Stimulated activated memory B cell treated with anti-CD40 and anti-IgM and Interleukin-4, amounts not matched to agents 10 μg/mL and 1 μg/mL and 100 μg/mL, for 72 hours (primary cell): ENCODE results near the gene CRTC1.
"Not testable (repeated sequence)": the region's sequence is repeated elsewhere in the genome, so short reads cannot be mapped to it uniquely, and the experiment has no call there.

Experiments
- ATAC-seq: fragments of 150-1000 bp; cut with Tn5 transposase; 2 replicates; pipeline ENCODE4 v1.10.0; 2021
- H3K27ac Mint-ChIP-seq: one replicate; pipeline ENCODE4 v1.8.0; 2022; ENCODE audit warnings: mild to moderate bottlenecking, mixed read lengths
- H3K27me3 Mint-ChIP-seq: one replicate; pipeline ENCODE4 v1.8.0; 2022; ENCODE audit warnings: mixed read lengths
- H3K36me3 Mint-ChIP-seq: one replicate; pipeline ENCODE4 v1.8.0; 2022; ENCODE audit warnings: mixed read lengths
- H3K4me1 Mint-ChIP-seq: one replicate; pipeline ENCODE4 v1.8.0; 2022; ENCODE audit warnings: mixed read lengths
- H3K4me3 Mint-ChIP-seq: one replicate; pipeline ENCODE4 v1.8.0; 2022; ENCODE audit warnings: mild to moderate bottlenecking, moderate library complexity, mixed read lengths
- H3K9me3 Mint-ChIP-seq: one replicate; pipeline ENCODE4 v1.8.0; 2022; ENCODE audit warnings: mixed read lengths

CRTC1 gene

DNA sequence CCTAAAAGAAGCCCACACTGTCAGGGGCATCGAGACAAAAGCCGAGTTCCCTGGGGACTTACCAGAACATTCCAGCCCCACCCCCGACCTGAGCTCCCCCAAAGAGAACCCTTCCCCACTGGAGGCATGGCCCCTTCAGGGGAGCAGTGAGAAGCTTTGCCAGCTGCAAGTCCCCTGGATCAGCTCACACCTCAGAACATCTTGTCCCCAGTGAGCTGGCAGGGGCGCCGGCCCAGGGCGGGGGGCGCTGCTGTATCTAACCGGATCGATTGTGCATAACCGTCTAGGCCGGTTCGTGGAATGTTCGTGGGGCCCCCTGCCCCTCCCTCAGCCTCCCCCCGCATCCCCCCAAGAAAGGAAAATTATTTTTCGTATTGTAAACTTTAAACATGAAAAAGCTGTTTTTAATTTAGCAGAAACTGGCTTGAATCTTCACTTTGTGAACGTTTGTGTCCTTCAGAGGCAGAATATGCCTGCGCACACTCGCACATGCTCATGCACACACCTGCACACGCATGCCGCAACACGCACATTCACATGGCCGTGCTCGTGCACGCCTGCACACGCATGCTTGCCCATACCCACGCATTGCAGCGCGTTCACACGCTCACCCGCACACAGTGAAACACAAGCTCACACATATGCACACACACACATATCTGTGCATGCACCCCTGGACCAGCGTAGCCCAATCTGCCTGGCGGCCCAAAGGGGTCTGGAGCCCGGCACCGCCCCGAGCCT is 12.0 kb upstream of the CRTC1 start:
- ATAC-seq: no peak
- Mint-ChIP-seq H3K9me3 (no peaks in the 10 kb centered on the region), H3K36me3 (peaks cover 20% of the 10 kb centered on the region), H3K4me3 (no peak overlapping the region), H3K27me3 (no peaks in the 10 kb centered on the region), H3K27ac (no peak overlapping the region), H3K4me1 (no peaks in the 10 kb centered on the region)

DNA sequence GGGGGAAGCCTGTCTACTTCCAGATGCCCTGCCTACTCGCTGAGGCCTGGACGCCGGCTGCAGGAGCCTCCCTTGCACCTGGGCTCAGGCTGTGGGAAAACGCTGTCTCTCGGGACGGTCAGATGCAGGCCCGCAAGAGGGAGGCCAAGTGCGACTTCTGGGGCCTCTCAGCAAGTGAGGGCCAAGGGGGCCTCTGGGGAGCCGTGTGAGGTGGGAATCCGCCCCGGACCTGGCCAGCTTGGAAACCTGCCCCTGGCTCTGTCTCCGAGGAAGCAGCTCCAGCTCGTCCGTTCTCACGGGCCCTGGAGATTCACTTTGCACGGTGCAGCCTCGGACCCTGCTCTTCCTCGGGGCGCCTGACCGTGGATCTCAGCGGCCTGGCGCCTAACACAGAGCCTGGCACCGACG is 11.4 kb upstream of the CRTC1 start:
- no peak for ATAC-seq
- no peak overlapping the region for H3K27ac Mint-ChIP-seq

DNA sequence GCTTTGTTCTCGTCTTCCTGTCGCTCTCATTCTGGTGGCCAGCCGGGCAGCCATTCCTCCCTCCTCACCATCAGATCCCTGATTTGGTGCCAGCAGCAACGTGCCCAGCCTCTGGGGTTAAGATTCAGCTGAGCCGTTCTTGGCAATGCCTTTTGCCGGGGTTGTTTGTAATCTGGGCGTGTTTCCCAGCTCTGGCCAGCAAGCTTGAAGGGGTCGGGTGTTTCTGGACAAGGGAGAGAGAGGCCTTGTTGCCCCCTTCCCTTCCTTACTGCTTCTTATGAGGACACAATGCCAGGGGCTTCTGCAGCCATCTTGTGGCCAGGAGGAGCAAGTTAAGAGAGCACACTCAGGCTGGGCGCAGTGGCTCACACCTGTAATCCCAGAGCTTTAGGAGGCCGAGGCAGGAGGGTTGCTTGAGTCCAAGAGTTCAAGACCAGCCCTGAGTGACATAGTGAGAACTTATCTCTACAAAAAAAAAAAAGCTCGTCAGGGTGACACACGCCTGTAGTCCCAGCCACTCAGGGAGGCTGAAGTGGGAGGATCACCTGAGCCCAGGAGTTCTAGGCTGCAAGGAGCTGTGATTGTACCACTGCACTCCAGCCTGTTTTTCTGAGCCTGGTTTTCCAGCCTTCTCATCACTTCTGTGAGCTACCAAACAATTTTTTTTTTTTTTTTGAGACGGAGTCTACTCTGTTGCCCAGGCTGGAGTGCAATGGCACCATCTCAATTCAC is 10.7 kb upstream of the CRTC1 start:
- no peak overlapping the region for H3K4me3 Mint-ChIP-seq
- H3K9me3 Mint-ChIP-seq: no peaks in the 10 kb centered on the region
- H3K27ac Mint-ChIP-seq: no peak overlapping the region
- ATAC-seq: no peak
- H3K27me3 Mint-ChIP-seq: no peaks in the 10 kb centered on the region
- H3K36me3 Mint-ChIP-seq: peaks cover 15% of the 10 kb centered on the region
- no peaks in the 10 kb centered on the region for H3K4me1 Mint-ChIP-seq

More for the DNA sequence above, 11.4 kb upstream of the CRTC1 start:
- Mint-ChIP-seq H3K36me3 (peaks cover 20% of the 10 kb centered on the region), H3K4me1 (no peaks in the 10 kb centered on the region), H3K9me3 (no peaks in the 10 kb centered on the region), H3K27me3 (no peaks in the 10 kb centered on the region), H3K4me3 (no peak overlapping the region)

DNA sequence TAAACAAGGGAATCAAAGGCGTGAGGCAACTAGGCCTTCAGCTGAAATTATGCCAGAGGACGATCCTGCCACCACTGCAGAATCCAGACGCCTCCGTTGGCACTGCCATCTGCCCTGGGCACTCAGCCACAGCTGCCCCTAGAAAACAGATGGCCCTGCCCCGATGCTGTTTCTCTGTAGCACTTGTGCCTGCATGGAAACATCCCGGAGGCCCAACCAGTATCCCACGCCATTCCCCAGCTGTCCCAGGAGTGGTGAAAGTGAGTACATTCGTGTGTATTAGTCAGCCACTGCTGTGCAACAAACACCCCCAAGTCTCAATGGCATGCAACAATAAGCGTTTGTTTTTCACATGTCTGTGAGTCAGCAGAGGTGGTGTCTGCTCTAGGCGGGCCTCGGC is 8.9 kb upstream of the CRTC1 start:
- no peaks in the 10 kb centered on the region for H3K4me1 Mint-ChIP-seq
- no peak overlapping the region for H3K27ac Mint-ChIP-seq
- no peak for ATAC-seq
- peaks cover 8% of the 10 kb centered on the region for H3K36me3 Mint-ChIP-seq
- H3K4me3 Mint-ChIP-seq: no peak overlapping the region
- no peaks in the 10 kb centered on the region for H3K9me3 Mint-ChIP-seq
- H3K27me3 Mint-ChIP-seq: no peaks in the 10 kb centered on the region

- Mint-ChIP-seq H3K4me1 (no peaks in the 10 kb centered on the region), H3K9me3 (no peaks in the 10 kb centered on the region), H3K27ac (no peak overlapping the region), H3K36me3 (no peaks in the 10 kb centered on the region), H3K27me3 (no peaks in the 10 kb centered on the region), H3K4me3 (no peak overlapping the region)
- no peak for ATAC-seq
These were observed 7.7 kb upstream of the CRTC1 start for GRCh38 chr19:18675779-18676178.

- no peaks in the 10 kb centered on the region for H3K9me3 Mint-ChIP-seq
- no peak for ATAC-seq
- H3K4me1 Mint-ChIP-seq: no peaks in the 10 kb centered on the region
- no peak overlapping the region for H3K27ac Mint-ChIP-seq
- H3K36me3 Mint-ChIP-seq: no peaks in the 10 kb centered on the region
- H3K27me3 Mint-ChIP-seq: no peaks in the 10 kb centered on the region
- no peak overlapping the region for H3K4me3 Mint-ChIP-seq
These were observed 6.8 kb upstream of the CRTC1 start for GRCh38 chr19:18676692-18677091.

DNA sequence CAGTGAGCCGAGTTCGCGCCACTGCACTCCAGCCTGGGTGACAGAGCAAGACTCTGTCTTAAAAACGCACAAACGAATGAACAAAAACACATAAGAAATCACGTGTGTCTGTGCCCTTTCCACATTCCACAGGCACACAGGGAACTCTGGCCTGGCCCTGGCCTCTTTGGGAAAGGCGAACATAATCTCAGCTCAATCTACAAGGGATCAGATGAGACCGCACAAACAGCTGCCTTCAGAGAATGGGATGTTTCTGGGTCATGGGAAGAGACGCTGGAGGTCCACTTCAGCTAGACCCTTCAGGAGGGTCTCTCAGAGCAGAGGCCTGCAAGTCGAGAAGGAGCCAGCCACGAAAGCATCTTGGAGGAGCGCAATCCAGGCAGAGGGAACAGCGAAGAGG is 6.3 kb upstream of the CRTC1 start:
- Mint-ChIP-seq H3K4me3 (no peak overlapping the region), H3K36me3 (no peaks in the 10 kb centered on the region), H3K4me1 (no peaks in the 10 kb centered on the region), H3K27me3 (no peaks in the 10 kb centered on the region), H3K27ac (no peak overlapping the region), H3K9me3 (no peaks in the 10 kb centered on the region)
- ATAC-seq: no peak

DNA sequence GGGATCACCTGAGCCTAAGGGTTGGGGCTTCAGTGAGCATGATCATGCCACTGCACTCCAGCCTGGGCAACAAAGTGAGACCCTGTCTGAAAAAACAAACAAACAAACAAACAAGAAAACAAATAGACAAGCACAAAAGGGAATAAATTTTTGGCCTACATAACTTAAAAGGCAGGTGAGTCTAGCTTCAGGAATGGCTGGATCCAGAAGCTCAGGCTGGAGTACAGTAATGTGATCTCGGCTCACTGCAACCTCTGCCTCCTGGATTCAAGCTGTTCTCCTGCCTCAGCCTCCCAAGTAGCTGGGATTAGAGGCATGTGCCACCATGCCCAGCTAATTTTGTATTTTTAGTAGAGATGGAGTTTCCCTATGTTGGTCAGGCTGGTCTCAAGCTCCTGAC is 3.3 kb upstream of the CRTC1 start:
- H3K4me3 Mint-ChIP-seq, ATAC-seq, H3K27ac Mint-ChIP-seq: not testable (repeated sequence)

GRCh38 chr19:18682807-18683108 is 722 bp upstream of the CRTC1 start:
- peak overlapping the region; percentile 90 for H3K4me3 Mint-ChIP-seq

More for the DNA sequence above, 3.3 kb upstream of the CRTC1 start:
- H3K36me3 Mint-ChIP-seq, H3K9me3 Mint-ChIP-seq, H3K27me3 Mint-ChIP-seq: not testable (repeated sequence)
- H3K4me1 Mint-ChIP-seq: peaks cover 14% of the 10 kb centered on the region

GRCh38 chr19:18683958-18684641 is 620 bp downstream of the CRTC1 start:
- no peaks in the 10 kb centered on the region for H3K27me3 Mint-ChIP-seq
- H3K27ac Mint-ChIP-seq: peak overlapping the region; percentile 86
- peaks cover 6% of the 10 kb centered on the region for H3K36me3 Mint-ChIP-seq
- H3K4me1 Mint-ChIP-seq: peaks cover 36% of the 10 kb centered on the region
- ATAC-seq: peak; percentile 2
- H3K4me3 Mint-ChIP-seq: peak overlapping the region; percentile 75
- H3K9me3 Mint-ChIP-seq: no peaks in the 10 kb centered on the region

More at GRCh38 chr19:18682807-18683108, 722 bp upstream of the CRTC1 start:
- no peaks in the 10 kb centered on the region for H3K27me3 Mint-ChIP-seq
- no peaks in the 10 kb centered on the region for H3K9me3 Mint-ChIP-seq
- peak overlapping the region; percentile 86 for H3K27ac Mint-ChIP-seq
- H3K4me1 Mint-ChIP-seq: peaks cover 29% of the 10 kb centered on the region
- no peak for ATAC-seq
- H3K36me3 Mint-ChIP-seq: peaks cover 1% of the 10 kb centered on the region

DNA sequence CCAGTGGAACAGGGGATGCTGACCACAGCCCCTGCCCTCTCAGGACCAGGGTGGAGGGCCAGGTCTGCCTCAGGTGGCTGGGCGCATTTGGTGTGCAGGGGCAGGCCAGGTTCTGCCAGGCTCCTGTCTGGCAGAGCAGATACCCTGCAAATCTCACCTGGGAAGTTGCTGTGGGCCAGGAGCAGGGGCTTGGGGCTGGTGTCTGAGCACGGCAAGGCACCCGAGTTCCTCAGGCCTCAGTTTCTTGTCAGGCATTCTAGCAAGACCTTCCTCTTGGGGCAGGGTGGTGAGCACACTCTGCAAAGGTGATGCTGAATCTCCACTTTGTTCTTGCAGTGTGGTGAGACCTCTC is 1.1 kb downstream of the CRTC1 start:
- Mint-ChIP-seq H3K9me3 (no peaks in the 10 kb centered on the region), H3K4me3 (peak overlapping the region; percentile 0), H3K27ac (peak overlapping the region; percentile 20), H3K36me3 (peaks cover 6% of the 10 kb centered on the region), H3K27me3 (no peaks in the 10 kb centered on the region), H3K4me1 (peaks cover 38% of the 10 kb centered on the region)
- ATAC-seq: no peak

- H3K9me3 Mint-ChIP-seq: no peaks in the 10 kb centered on the region
- H3K36me3 Mint-ChIP-seq: peaks cover 6% of the 10 kb centered on the region
- H3K27me3 Mint-ChIP-seq: no peaks in the 10 kb centered on the region
- ATAC-seq: no peak
- no peak overlapping the region for H3K4me3 Mint-ChIP-seq
- H3K4me1 Mint-ChIP-seq: peaks cover 42% of the 10 kb centered on the region
- H3K27ac Mint-ChIP-seq: peak overlapping the region; percentile 20
These were observed 2.2 kb downstream of the CRTC1 start for GRCh38 chr19:18685597-18686190.

- ATAC-seq: no peak
- Mint-ChIP-seq H3K36me3 (peaks cover 6% of the 10 kb centered on the region), H3K9me3 (no peaks in the 10 kb centered on the region), H3K4me1 (peaks cover 41% of the 10 kb centered on the region), H3K27ac (no peak overlapping the region), H3K27me3 (no peaks in the 10 kb centered on the region), H3K4me3 (no peak overlapping the region)
These were observed 4.4 kb downstream of the CRTC1 start for GRCh38 chr19:18687740-18688465.

DNA sequence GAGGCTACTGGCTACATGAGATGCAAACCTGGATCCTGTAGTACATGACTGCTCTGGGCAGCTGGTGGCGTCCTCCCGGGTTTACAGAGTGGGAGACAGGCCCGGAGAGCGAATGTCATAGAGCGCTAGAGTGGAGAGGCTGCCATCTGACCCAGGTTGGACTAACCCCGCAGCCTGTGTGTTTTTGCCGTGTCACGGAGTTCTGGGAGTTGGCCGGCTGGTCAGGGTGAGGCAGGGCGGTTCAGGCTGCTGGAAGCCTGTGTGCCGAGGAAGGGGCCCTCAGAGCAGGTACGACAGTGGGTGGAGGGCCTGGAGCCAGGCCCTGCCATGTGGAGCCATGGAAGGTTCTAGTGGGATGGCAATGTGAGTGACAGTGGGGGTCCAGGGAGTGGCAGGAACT is 12.5 kb downstream of the CRTC1 start:
- Mint-ChIP-seq H3K36me3 (no peaks in the 10 kb centered on the region), H3K4me3 (no peak overlapping the region), H3K4me1 (peaks cover 65% of the 10 kb centered on the region), H3K27me3 (no peaks in the 10 kb centered on the region), H3K27ac (peak overlapping the region; percentile 73), H3K9me3 (no peaks in the 10 kb centered on the region)
- no peak for ATAC-seq

- peak overlapping the region; percentile 73 for H3K27ac Mint-ChIP-seq
These were observed 14.2 kb downstream of the CRTC1 start for GRCh38 chr19:18697680-18698079.

More at GRCh38 chr19:18697680-18698079, 14.2 kb downstream of the CRTC1 start:
- ATAC-seq: no peak
- Mint-ChIP-seq H3K9me3 (no peaks in the 10 kb centered on the region), H3K4me3 (no peak overlapping the region), H3K27me3 (no peaks in the 10 kb centered on the region), H3K36me3 (no peaks in the 10 kb centered on the region), H3K4me1 (peaks cover 68% of the 10 kb centered on the region)
